Measurements from ENCODE around the gene KRTAP2-2. TPM values are rescaled to one million over a fixed set of nuclear protein-coding genes. Genes with fewer than 3 reads are reported as not detected.
A peak's percentile ranks its signal among the peaks of the same experiment; 100 is the strongest.
"Not testable (repeated sequence)": the region's sequence is repeated elsewhere in the genome, so short reads cannot be mapped to it uniquely, and the experiment has no call there.

The KRTAP2-2 gene
- total and polyA plus RNA-seq, 5 donors, result not detected

- ATAC-seq, result no peak
- no peak for DNase-seq
- no peak overlapping the region for H3K4me3 ChIP-seq (ENCODE audit: low read length)
- H3K9me3 ChIP-seq (ENCODE audit: control insufficient read depth, low read length), result no peaks in the 10 kb centered on the region
- WGBS, result 97% methylated on average over 1 of the region's 1 CpG
- no peaks in the 10 kb centered on the region for H3K4me1 ChIP-seq (ENCODE audit: control insufficient read depth, insufficient read depth, low read length)
- H3K27ac ChIP-seq (ENCODE audit: low read length), result no peak overlapping the region
- intact Hi-C loops (cut with DNase I), result no loop called here
- no peaks in the 10 kb centered on the region for H3K27me3 ChIP-seq (ENCODE audit: control insufficient read depth, insufficient read depth)
Observed at GRCh38 chr17:41042953-41043352, 12.1 kb downstream of the KRTAP2-2 start.

- H3K4me1 ChIP-seq (ENCODE audit: control insufficient read depth, insufficient read depth, low read length); H3K9me3 ChIP-seq (ENCODE audit: control insufficient read depth, low read length); DNase-seq; ATAC-seq; H3K4me3 ChIP-seq (ENCODE audit: low read length); intact Hi-C loops (cut with DNase I); H3K27me3 ChIP-seq (ENCODE audit: control insufficient read depth, insufficient read depth); H3K27ac ChIP-seq (ENCODE audit: low read length): not testable (repeated sequence)
- WGBS, result 71% methylated on average over 14 of the region's 14 CpGs
Observed at GRCh38 chr17:41040783-41041571, 14.1 kb downstream of the KRTAP2-2 start, which contains the start of gene KRTAP1-1. Gene KRTAP1-1, minus strand, starts transcription at chr17:41041450. Its CDS starts 53 bp downstream, at chr17:41041397.

GRCh38 chr17:41037853-41038350 lies 17.1 kb downstream of the KRTAP2-2 start:
- Histone ChIP-seq H3K27ac (ENCODE audit: low read length) (no peak overlapping the region), H3K9me3 (ENCODE audit: control insufficient read depth, low read length) (no peaks in the 10 kb centered on the region), H3K4me3 (ENCODE audit: low read length) (no peak overlapping the region), H3K27me3 (ENCODE audit: control insufficient read depth, insufficient read depth) (peaks cover 2% of the 10 kb centered on the region), H3K4me1 (ENCODE audit: control insufficient read depth, insufficient read depth, low read length) (no peaks in the 10 kb centered on the region)
- ATAC-seq (no peak), DNase-seq (no peak)
- intact Hi-C loops (cut with DNase I), result no loop called here
- 74% methylated on average over 2 of the region's 2 CpGs for WGBS

- ATAC-seq; H3K4me3 ChIP-seq (ENCODE audit: low read length); intact Hi-C loops (cut with DNase I); H3K27ac ChIP-seq (ENCODE audit: low read length); H3K27me3 ChIP-seq (ENCODE audit: control insufficient read depth, insufficient read depth); H3K9me3 ChIP-seq (ENCODE audit: control insufficient read depth, low read length); H3K4me1 ChIP-seq (ENCODE audit: control insufficient read depth, insufficient read depth, low read length): not testable (repeated sequence)
- peak in 1 of 3 donors; percentile 32 for DNase-seq
- 85% methylated on average over 10 of the region's 10 CpGs for WGBS
Observed at GRCh38 chr17:41034346-41034935, 20.6 kb downstream of the KRTAP2-2 start, which contains the start of gene KRTAP1-3. Gene KRTAP1-3, minus strand, starts transcription at chr17:41034874. Its CDS starts 53 bp downstream, at chr17:41034821.

DNA sequence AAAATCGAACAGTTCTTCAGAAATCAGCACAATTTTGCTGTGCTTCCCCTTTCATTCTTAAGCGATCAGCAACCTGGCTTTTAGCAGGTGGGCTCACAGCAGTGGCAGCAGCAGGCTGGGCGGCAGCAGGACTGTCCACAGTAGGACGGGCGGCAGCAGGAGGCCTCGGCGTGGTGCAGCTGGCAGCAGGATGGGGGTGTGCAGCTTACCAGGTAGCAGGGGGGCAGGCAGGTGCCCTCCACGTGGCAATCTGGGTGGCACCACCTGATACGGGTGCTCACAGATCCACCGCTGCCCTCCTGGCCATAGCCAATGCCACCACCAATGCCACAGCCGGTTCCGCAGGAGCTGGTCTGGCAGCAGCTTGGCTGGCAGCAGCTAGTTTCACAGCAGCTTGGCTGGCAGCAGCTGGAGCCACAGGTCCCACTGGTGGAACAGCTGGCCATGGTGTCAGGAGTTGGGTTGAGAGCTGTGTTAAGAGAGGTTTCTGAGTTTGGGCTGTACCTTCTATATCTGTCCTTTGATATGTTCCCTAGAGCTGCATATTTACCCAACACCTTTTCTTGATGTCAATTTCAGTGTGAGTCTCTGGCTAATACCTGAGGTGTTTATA lies 25.3 kb downstream of the KRTAP2-2 start, which contains the start of gene KRTAP1-4:
Gene KRTAP1-4, minus strand, starts transcription at position 563 of the 613 bp plus-strand sequence. Its CDS starts 117 bp downstream, at position 446.
- Histone ChIP-seq H3K4me1 (ENCODE audit: control insufficient read depth, insufficient read depth, low read length) (no peaks in the 10 kb centered on the region), H3K4me3 (ENCODE audit: low read length) (no peak within 1 kb of the TSS), H3K27ac (ENCODE audit: low read length) (no peak within 1 kb of the TSS), H3K9me3 (ENCODE audit: control insufficient read depth, low read length) (no peaks in the 10 kb centered on the region), H3K27me3 (ENCODE audit: control insufficient read depth, insufficient read depth) (no peaks in the 10 kb centered on the region)
- ATAC-seq (no peak), DNase-seq (no peak)
- intact Hi-C loops (cut with DNase I), result no loop called here
- WGBS, result 79% methylated on average over 12 of the region's 12 CpGs

DNA sequence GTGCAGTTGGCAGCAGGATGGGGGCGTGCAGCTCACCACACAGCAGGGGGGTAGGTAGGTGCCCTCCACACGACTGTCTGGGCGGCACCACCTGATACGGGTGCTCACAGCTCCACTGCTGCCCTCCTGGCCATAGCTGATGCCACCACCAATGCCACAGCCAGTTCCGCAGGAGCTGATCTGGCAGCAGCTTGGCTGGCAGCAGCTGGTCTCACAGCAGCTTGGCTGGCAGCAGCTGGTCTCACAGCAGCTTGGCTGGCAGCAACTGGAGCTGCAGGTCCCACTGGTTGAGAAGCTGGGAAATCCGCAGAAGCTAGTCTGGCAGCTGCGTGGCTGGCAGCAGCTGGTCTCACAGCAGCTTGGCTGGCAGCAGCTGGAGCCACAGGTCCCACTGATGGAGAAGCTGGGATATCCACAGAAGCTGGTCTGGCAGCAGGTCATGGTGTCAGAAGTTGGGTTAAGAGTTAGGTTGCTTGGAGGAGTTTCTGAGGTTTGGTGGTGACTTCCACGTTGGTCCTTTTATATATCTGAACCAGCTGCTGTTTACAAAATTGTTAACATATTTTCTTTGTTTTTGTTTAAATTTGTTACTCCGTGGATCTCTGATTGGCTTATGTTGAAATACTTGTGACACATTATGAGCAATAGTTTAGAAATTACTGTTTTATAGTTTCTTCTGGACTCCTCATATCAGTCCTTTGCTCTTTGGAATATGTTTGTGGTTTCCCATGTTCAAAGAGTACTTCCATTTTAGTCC lies 28.1 kb downstream of the KRTAP2-2 start, which contains the start of gene KRTAP1-5:
Gene KRTAP1-5, minus strand, starts transcription at position 494 of the 757 bp plus-strand sequence. Its CDS starts 53 bp downstream, at position 441.
- H3K27ac ChIP-seq (ENCODE audit: low read length), result no peak within 1 kb of the TSS
- 79% methylated on average over 9 of the region's 9 CpGs for WGBS
- ATAC-seq (no peak), DNase-seq (no peak)
- no peak within 1 kb of the TSS for H3K4me3 ChIP-seq (ENCODE audit: low read length)
- intact Hi-C loops (cut with DNase I), result no loop called here
- H3K27me3 ChIP-seq (ENCODE audit: control insufficient read depth, insufficient read depth), result no peaks in the 10 kb centered on the region
- no peaks in the 10 kb centered on the region for H3K4me1 ChIP-seq (ENCODE audit: control insufficient read depth, insufficient read depth, low read length)
- H3K9me3 ChIP-seq (ENCODE audit: control insufficient read depth, low read length), result no peaks in the 10 kb centered on the region

DNA sequence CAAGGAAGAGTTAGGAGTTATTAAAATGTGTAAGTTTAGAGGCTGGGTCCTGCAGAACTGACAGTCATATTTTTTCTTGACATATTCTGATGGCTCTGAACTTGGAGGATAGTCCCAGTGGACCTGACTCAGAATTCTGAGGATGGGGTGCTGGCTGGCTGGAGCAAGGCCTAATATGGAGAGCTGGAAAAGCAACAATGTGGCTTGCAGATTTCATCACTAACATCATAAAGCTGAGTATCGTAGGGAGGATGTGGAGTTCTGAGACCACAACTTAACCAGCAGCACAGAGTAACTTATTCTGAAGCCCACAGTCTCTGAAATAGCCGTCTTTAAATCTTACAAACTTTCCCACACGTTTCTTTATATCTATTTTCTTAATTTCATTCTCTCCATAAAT lies 30.3 kb downstream of the KRTAP2-2 start:
- no peak for ATAC-seq
- intact Hi-C loops (cut with DNase I), result no loop called here
- WGBS, result 69% methylated on average over 3 of the region's 3 CpGs
- Histone ChIP-seq H3K27ac (ENCODE audit: low read length) (no peak overlapping the region), H3K4me3 (ENCODE audit: low read length) (no peak overlapping the region), H3K4me1 (ENCODE audit: control insufficient read depth, insufficient read depth, low read length) (no peaks in the 10 kb centered on the region), H3K27me3 (ENCODE audit: control insufficient read depth, insufficient read depth) (no peaks in the 10 kb centered on the region), H3K9me3 (ENCODE audit: control insufficient read depth, low read length) (no peaks in the 10 kb centered on the region)
- no peak for DNase-seq

GRCh38 chr17:41020336-41020735 lies 34.7 kb downstream of the KRTAP2-2 start:
- ATAC-seq, result no peak
- no peak overlapping the region for H3K4me3 ChIP-seq (ENCODE audit: low read length)
- H3K27me3 ChIP-seq (ENCODE audit: control insufficient read depth, insufficient read depth), result no peaks in the 10 kb centered on the region
- H3K9me3 ChIP-seq (ENCODE audit: control insufficient read depth, low read length), result no peaks in the 10 kb centered on the region
- no peak for DNase-seq
- no peaks in the 10 kb centered on the region for H3K4me1 ChIP-seq (ENCODE audit: control insufficient read depth, insufficient read depth, low read length)
- intact Hi-C loops (cut with DNase I), result no loop called here
- no peak overlapping the region for H3K27ac ChIP-seq (ENCODE audit: low read length)

- no peaks in the 10 kb centered on the region for H3K9me3 ChIP-seq (ENCODE audit: control insufficient read depth, low read length)
- ATAC-seq, result no peak
- intact Hi-C loops (cut with DNase I), result no loop called here
- DNase-seq, result no peak
- no peak overlapping the region for H3K4me3 ChIP-seq (ENCODE audit: low read length)
- no peaks in the 10 kb centered on the region for H3K4me1 ChIP-seq (ENCODE audit: control insufficient read depth, insufficient read depth, low read length)
- WGBS, result 90% methylated on average over 3 of the region's 3 CpGs
- no peaks in the 10 kb centered on the region for H3K27me3 ChIP-seq (ENCODE audit: control insufficient read depth, insufficient read depth)
- H3K27ac ChIP-seq (ENCODE audit: low read length), result no peak overlapping the region
Observed at GRCh38 chr17:41019415-41019814, 35.6 kb downstream of the KRTAP2-2 start.

DNA sequence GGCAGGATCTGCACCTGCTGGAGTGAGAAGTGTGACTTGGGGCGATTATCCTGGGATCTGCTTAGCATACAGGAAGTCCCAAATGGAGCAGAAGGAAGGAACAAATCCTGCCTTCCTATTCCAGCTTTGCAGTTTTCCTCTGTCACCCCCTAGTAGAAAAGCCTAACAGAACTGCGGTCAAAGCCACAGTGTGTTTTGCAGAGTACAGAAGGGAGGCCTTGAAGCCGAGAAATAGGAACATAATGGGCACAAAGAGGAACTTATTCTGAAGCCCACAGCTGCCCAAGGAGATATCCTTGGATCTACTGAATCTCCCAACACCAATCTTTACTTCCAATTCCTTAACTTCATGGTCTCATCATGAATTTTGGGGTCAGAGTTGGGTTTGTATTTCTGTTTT lies 36.5 kb downstream of the KRTAP2-2 start:
- H3K4me1 ChIP-seq (ENCODE audit: control insufficient read depth, insufficient read depth, low read length), result no peaks in the 10 kb centered on the region
- no peak overlapping the region for H3K4me3 ChIP-seq (ENCODE audit: low read length)
- no peak overlapping the region for H3K27ac ChIP-seq (ENCODE audit: low read length)
- H3K9me3 ChIP-seq (ENCODE audit: control insufficient read depth, low read length), result no peaks in the 10 kb centered on the region
- 77% methylated on average over 3 of the region's 3 CpGs for WGBS
- intact Hi-C loops (cut with DNase I), result no loop called here
- DNase-seq (no peak), ATAC-seq (no peak)
- no peaks in the 10 kb centered on the region for H3K27me3 ChIP-seq (ENCODE audit: control insufficient read depth, insufficient read depth)

Data from right cardiac atrium (tissue), 5 donors.